HepG2 (cell line): Measurements from ENCODE around the gene ATPAF2. TPM values are rescaled to one million over a fixed set of nuclear protein-coding genes. Genes with fewer than 3 reads are reported as not detected.

Source experiments
- ATAC-seq: fragments of 200-7000 bp; cut with Tn5 transposase; 3 replicates; pipeline ENCODE4 v1.9.1; 2020; ENCODE audit warnings: mild to moderate bottlenecking, moderate library complexity
- BruUV-seq: library from RNA; stranded (reverse); fragments of 400-500 nt; replicated peaks from 2 replicates; lab custom pipeline; 2021; lab: Mats Ljungman, UMichigan
- CTCF ChIA-PET: fragments of 300-600 bp; formaldehyde crosslinking; extraction: SDS; loops from one replicate; lab custom pipeline; 2021; ENCODE audit warnings: low total read pairs, inconsistent platforms, low intra/inter-chr PET ratio; lab: Yijun Ruan, JAX
- POLR2A ChIA-PET: fragments of 350-600 bp; sonication (Branson Sonifier 250); formaldehyde crosslinking; loops from one replicate; lab custom pipeline; 2020; ENCODE audit warnings: antibody characterized with exemption, inconsistent platforms; lab: Yijun Ruan, JAX
- DNase-seq: peaks from one replicate; pipeline ENCODE4 v3.0.0-alpha.2; 2015; ENCODE audit warnings: low spot score
- FAIRE-seq: peaks from 3 replicates; lab custom pipeline; 2011; peaks lifted over from hg19 to GRCh38; lab: Jason Lieb, UNC
- H2AFZ ChIP-seq: one replicate; pipeline ENCODE4 v1.6.1; 2011; ENCODE audit warnings: low read length, inconsistent platforms
- H3K27ac ChIP-seq: fragments of 300-600 bp; 3 replicates; pipeline ENCODE4 v1.8.0; 2011; ENCODE audit warnings: mixed run types, mild to moderate bottlenecking, mixed read lengths, low read length, inconsistent platforms; ENCODE audit not compliant: insufficient read depth; ENCODE audit errors: extremely low read length
- H3K27me3 ChIP-seq, 2 experiments: fragments of 200-600 bp in 1 of 2; 2 replicates in 1 of 2; 3 replicates in 1 of 2; pipeline versions ENCODE4 v1.6.0 to v1.8.0; 2011; ENCODE audit warnings: low read length in 2 of 2, mild to moderate bottlenecking in 2 of 2, moderate library complexity in 2 of 2, inconsistent platforms in 1 of 2; ENCODE audit not compliant: insufficient read depth in 2 of 2, control insufficient read depth in 1 of 2
- H3K36me3 ChIP-seq, 2 experiments: fragments of 200-600 bp in 1 of 2; replicated peaks in 1 of 2; 2 replicates in 1 of 2; 3 replicates in 1 of 2; pipeline versions ENCODE4 v1.5.1 to v1.8.0; 2011; ENCODE audit warnings: low read length in 2 of 2, inconsistent platforms in 1 of 2; ENCODE audit not compliant: insufficient read depth in 2 of 2, control insufficient read depth in 1 of 2
- H3K4me1 ChIP-seq: 2 replicates; pipeline ENCODE4 v1.5.1; 2012; ENCODE audit warnings: low read length, inconsistent platforms; ENCODE audit not compliant: insufficient read depth
- H3K4me2 ChIP-seq: 2 replicates; pipeline ENCODE4 v1.6.0; 2011; ENCODE audit warnings: low read depth, low read length, inconsistent platforms
- H3K4me3 ChIP-seq, 3 experiments: fragments of 200-600 bp in 1 of 3; sonication (generic), shearing (Covaris generic) in 1 of 3; replicated peaks in 1 of 3; 2 replicates each; pipeline ENCODE4 v1.5.1; 2011 to 2016; ENCODE audit warnings: low read length in 3 of 3, inconsistent platforms in 2 of 3, low read depth in 2 of 3, mild to moderate bottlenecking in 2 of 3, control low read depth in 1 of 3, mixed read lengths in 1 of 3; ENCODE audit not compliant: insufficient read depth in 1 of 3
- H3K79me2 ChIP-seq: one replicate; pipeline ENCODE4 v1.6.1; 2011; ENCODE audit warnings: low read length, inconsistent platforms; ENCODE audit not compliant: insufficient read depth
- H3K9ac ChIP-seq: 2 replicates; pipeline ENCODE4 v1.6.0; 2011; ENCODE audit warnings: mild to moderate bottlenecking, low read depth, low read length, inconsistent platforms; ENCODE audit not compliant: insufficient read depth
- H3K9me3 ChIP-seq: 2 replicates; pipeline ENCODE4 v1.5.1; 2012; ENCODE audit warnings: mild to moderate bottlenecking, low read length
- H4K20me1 ChIP-seq: 2 replicates; pipeline ENCODE4 v1.6.0; 2011; ENCODE audit warnings: inconsistent platforms, mild to moderate bottlenecking, low read length, moderate library complexity; ENCODE audit not compliant: insufficient read depth
- AKNA ChIP-seq: sonication (generic); formaldehyde crosslinking; IDR thresholded peaks from 2 replicates; pipeline ENCODE4 v1.4.0; 2020; ENCODE audit warnings: missing genetic modification reagents, borderline replicate concordance
- ARNTL ChIP-seq: sonication (generic); formaldehyde crosslinking; IDR thresholded peaks from 2 replicates; pipeline ENCODE4 v1.4.0; 2020; ENCODE audit warnings: mild to moderate bottlenecking, missing genetic modification reagents
- GPBP1L1 ChIP-seq: sonication (generic); formaldehyde crosslinking; IDR thresholded peaks from 2 replicates; pipeline ENCODE4 v1.5.0; 2020; ENCODE audit warnings: mild to moderate bottlenecking, missing genetic modification reagents
- MZF1 ChIP-seq: sonication (generic); formaldehyde crosslinking; IDR thresholded peaks from 2 replicates; pipeline ENCODE4 v1.8.1; 2023; ENCODE audit warnings: mild to moderate bottlenecking, missing genetic modification reagents, borderline replicate concordance
- NAIF1 ChIP-seq: sonication (generic); formaldehyde crosslinking; IDR thresholded peaks from 2 replicates; pipeline ENCODE4 v1.5.0; 2020; ENCODE audit warnings: mild to moderate bottlenecking, missing genetic modification reagents, borderline replicate concordance
- RFX1 ChIP-seq: fragments of 450-650 bp; IDR thresholded peaks from 2 replicates; pipeline ENCODE4 v1.6.1; 2017
- ZFY ChIP-seq: sonication (generic); formaldehyde crosslinking; IDR thresholded peaks from 2 replicates; pipeline ENCODE4 v1.4.0; 2020; ENCODE audit warnings: missing genetic modification reagents
- ZNF512 ChIP-seq: sonication (generic); formaldehyde crosslinking; IDR thresholded peaks from 2 replicates; pipeline ENCODE4 v1.4.0; 2020; ENCODE audit warnings: mild to moderate bottlenecking, missing genetic modification reagents
- WGBS: methylation state at CpG from one replicate; pipeline ENCODE4 v1.1.6; 2017; ENCODE audit warnings: low lambda C conversion rate; 5-methylcytosine and 5-hydroxymethylcytosine counted together
- in situ Hi-C: cut with HindIII; loops from 2 replicates; pipeline ENCODE4 v1.10.0; 2017; ENCODE audit warnings: low pct_unique_long_range_greater_than_20kb; ENCODE audit not compliant: extremely low pct_ligation_motif_present
- intact Hi-C: fragments of 100-400 bp; cut with micrococcal nuclease; formaldehyde crosslinking; loops from one replicate; pipeline ENCODE4 v1.10.0; 2022; ENCODE audit not compliant: unreplicated experiment
- polyA plus RNA-seq, 8 experiments: library from polyadenylated mRNA; depleted of rRNA in 3 of 8; stranded (reverse) in 7 of 8; unstranded in 1 of 8; fragments of >200 nt; fragmentation: Illumina TruSeq in 4 of 8; extraction: Trizol in 4 of 8; gene quantifications; 2 replicates each; pipeline versions ENCODE4 v1.2.1 to v1.2.3, GENCODE V29; 2011 to 2016; ENCODE audit warnings: low read depth in 4 of 8, missing spikeins in 1 of 8, mixed read lengths in 1 of 8; ENCODE audit not compliant: insufficient read depth in 1 of 8
- total RNA-seq, 5 experiments: library from RNA; depleted of rRNA; stranded (reverse); fragments of >200 nt; fragmentation: Illumina TruSeq; extraction: Trizol; gene quantifications; 2 replicates each; pipeline ENCODE4 v1.2.3, GENCODE V29; 2016; ENCODE audit warnings: low read depth in 1 of 5
- TF ChIP-seq, protein P1 (sequence below): sonication (generic); formaldehyde crosslinking; IDR thresholded peaks from 2 replicates; pipeline ENCODE4 v1.4.0; 2020; ENCODE audit warnings: missing genetic modification reagents
- TF ChIP-seq, protein P2 (sequence below): sonication (generic); formaldehyde crosslinking; IDR thresholded peaks from 2 replicates; pipeline ENCODE4 v1.8.0; 2022; ENCODE audit warnings: mild to moderate bottlenecking, missing genetic modification reagents, borderline replicate concordance

Gene ATPAF2
- total and polyA plus RNA-seq, 2 of the 13 experiments (the other 11 are each of a cell fraction or from before 2014, with no cell fraction given), result 15.0 to 16.5 TPM

DNA sequence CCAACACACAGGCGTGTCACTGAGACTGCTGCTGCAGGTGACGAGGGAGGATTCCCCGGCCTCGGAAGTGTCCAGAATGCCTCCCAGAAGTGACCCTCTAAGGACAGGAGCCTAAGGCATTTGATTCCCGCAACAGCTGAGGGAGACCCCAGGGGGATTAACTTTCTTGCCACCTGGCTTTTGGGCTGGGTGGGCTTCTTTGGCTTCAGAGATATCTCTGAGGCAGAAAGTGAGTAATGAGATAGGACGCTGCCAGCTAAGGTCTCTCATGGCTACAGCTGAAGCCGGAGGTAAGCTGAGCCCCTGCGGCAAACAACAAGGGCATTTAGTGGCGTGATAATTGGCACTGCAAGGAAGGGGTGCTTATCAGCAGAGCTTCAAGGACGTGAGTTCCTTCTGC is 49.4 kb downstream of the ATPAF2 start (continued):
- no peak for TF ChIP-seq ZFY
- TF ChIP-seq, protein P1, sequence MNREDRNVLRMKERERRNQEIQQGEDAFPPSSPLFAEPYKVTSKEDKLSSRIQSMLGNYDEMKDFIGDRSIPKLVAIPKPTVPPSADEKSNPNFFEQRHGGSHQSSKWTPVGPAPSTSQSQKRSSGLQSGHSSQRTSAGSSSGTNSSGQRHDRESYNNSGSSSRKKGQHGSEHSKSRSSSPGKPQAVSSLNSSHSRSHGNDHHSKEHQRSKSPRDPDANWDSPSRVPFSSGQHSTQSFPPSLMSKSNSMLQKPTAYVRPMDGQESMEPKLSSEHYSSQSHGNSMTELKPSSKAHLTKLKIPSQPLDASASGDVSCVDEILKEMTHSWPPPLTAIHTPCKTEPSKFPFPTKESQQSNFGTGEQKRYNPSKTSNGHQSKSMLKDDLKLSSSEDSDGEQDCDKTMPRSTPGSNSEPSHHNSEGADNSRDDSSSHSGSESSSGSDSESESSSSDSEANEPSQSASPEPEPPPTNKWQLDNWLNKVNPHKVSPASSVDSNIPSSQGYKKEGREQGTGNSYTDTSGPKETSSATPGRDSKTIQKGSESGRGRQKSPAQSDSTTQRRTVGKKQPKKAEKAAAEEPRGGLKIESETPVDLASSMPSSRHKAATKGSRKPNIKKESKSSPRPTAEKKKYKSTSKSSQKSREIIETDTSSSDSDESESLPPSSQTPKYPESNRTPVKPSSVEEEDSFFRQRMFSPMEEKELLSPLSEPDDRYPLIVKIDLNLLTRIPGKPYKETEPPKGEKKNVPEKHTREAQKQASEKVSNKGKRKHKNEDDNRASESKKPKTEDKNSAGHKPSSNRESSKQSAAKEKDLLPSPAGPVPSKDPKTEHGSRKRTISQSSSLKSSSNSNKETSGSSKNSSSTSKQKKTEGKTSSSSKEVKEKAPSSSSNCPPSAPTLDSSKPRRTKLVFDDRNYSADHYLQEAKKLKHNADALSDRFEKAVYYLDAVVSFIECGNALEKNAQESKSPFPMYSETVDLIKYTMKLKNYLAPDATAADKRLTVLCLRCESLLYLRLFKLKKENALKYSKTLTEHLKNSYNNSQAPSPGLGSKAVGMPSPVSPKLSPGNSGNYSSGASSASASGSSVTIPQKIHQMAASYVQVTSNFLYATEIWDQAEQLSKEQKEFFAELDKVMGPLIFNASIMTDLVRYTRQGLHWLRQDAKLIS, result no peak
- no peak for TF ChIP-seq NAIF1
- TF ChIP-seq RFX1, result no peak
- TF ChIP-seq GPBP1L1 (CRISPR knock-in tag), result no peak
- TF ChIP-seq ARNTL (CRISPR knock-in tag), result no peak

DNA sequence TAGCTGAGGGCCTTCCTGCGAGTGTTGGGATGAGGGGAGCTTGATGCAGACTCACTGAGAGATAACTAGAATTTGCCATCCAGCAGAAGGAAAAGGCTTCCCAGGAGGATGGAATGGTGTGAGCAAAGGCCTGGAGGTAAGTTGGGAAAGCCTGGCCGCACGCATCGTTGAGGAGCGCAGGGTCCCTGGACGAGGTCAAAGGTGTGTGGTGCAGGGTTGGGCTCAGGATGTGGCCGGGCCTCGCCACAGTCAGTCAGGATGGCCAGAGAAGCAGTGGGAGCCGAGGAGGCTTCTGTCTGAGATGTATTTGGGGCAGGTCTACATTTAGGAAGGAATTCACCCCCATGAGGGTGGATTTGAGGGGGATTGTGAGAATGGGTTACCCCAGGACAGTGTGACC is 49.9 kb downstream of the ATPAF2 start:
- Histone ChIP-seq H3K79me2 (no peaks in the 10 kb centered on the region), H3K27ac (no peak overlapping the region), H3K4me1 (peaks cover 2% of the 10 kb centered on the region; the same call in 1 of the 2 replicates), H3K9ac (no peak overlapping the region), H3K9me3 (no peaks in the 10 kb centered on the region), H2AFZ (no peak overlapping the region), H3K4me2 (no peak overlapping the region), H3K4me3 (no peak overlapping the region), H3K27me3 (peaks cover 0 to 22% of the 10 kb centered on the region in 2 experiments; a peak in 3 of 5 replicates), H3K36me3 (no peaks in the 10 kb centered on the region), H4K20me1 (no peaks in the 10 kb centered on the region)
- ChIA-PET CTCF (no interaction called here), POLR2A (no interaction called here)
- intact Hi-C loops, result no loop called here
- no TSS peak for BruUV-seq
- no peak for FAIRE-seq
- WGBS, result 56% methylated on average over 9 of the region's 9 CpGs
- in situ Hi-C loops, result no loop called here
- no peak for DNase-seq
- ATAC-seq, result no peak
- TF ChIP-seq, protein P2, sequence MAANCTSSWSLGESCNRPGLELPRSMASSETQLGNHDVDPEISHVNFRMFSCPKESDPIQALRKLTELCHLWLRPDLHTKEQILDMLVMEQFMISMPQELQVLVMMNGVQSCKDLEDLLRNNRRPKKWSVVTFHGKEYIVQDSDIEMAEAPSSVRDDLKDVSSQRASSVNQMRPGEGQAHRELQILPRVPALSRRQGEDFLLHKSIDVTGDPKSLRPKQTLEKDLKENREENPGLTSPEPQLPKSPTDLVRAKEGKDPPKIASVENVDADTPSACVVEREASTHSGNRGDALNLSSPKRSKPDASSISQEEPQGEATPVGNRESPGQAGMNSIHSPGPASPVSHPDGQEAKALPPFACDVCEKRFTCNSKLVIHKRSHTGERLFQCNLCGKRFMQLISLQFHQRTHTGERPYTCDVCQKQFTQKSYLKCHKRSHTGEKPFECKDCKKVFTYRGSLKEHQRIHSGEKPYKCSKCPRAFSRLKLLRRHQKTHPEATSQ (CRISPR knock-in tag), result no peak
- TF ChIP-seq AKNA (CRISPR knock-in tag) (no peak), ZNF512 (CRISPR knock-in tag) (no peak), MZF1 (CRISPR knock-in tag) (no peak)
